Type B pancreatic cell (in vitro differentiated cells): ENCODE data around the gene EYS. TPM values are rescaled to one million over a fixed set of nuclear protein-coding genes. Genes with fewer than 3 reads are reported as not detected.

Experiments used
- DNase-seq: peaks from one replicate; pipeline ENCODE4 v3.0.0; 2021; ENCODE audit warnings: mixed read lengths; ENCODE audit not compliant: unreplicated experiment; ENCODE audit errors: extremely low spot score
- H3K27ac Mint-ChIP-seq: 2 replicates; pipeline ENCODE4 v1.8.0; 2021; ENCODE audit warnings: mild to moderate bottlenecking, mixed read lengths
- H3K27me3 Mint-ChIP-seq: 2 replicates; pipeline ENCODE4 v1.8.0; 2021; ENCODE audit warnings: mixed read lengths
- H3K36me3 Mint-ChIP-seq: 2 replicates; pipeline ENCODE4 v1.8.0; 2021; ENCODE audit warnings: mixed read lengths
- H3K4me1 Mint-ChIP-seq: one replicate; pipeline ENCODE4 v1.8.0; 2021; ENCODE audit warnings: mixed read lengths; ENCODE audit not compliant: unreplicated experiment
- H3K4me3 Mint-ChIP-seq: 2 replicates; pipeline ENCODE4 v1.8.0; 2021; ENCODE audit warnings: mild to moderate bottlenecking, mixed read lengths
- H3K9me3 Mint-ChIP-seq: 2 replicates; pipeline ENCODE4 v1.8.0; 2021; ENCODE audit warnings: mixed read lengths
- total RNA-seq: library from RNA; stranded (reverse); gene quantifications from 2 replicates; pipeline ENCODE4 v1.2.1, GENCODE V29; 2021; ENCODE audit warnings: low replicate concordance
- TF ChIP-seq, protein P1 (sequence below): fragments of 200-600 bp; sonication (generic); conservative IDR thresholded peaks from 2 replicates; pipeline ENCODE4 v1.5.0; 2021; ENCODE audit warnings: antibody characterized with exemption, mild to moderate bottlenecking

Gene EYS
- total RNA-seq, 1 donor from 2014 or later: 1.5 TPM

DNA sequence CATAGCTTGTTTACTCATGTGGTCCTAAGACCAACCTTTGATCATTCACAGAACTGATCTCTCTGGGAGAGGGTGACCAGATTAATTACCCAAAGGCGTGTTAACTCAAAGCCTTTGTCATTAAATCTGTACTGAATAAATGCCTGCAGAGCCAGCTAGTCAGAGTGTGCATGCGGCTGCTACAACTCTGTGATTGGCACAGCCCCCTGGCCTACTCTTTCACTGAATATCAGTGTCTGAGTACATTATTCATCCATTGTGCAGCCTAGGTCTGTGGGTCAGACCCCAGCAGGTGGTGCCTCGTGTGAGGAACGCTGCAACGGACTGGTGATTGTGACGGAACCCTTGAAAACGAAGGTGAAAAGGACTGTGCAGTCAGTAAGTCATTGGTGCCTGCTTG, 1407.8 kb downstream of the EYS start:
- no peak overlapping the region for H3K4me3 Mint-ChIP-seq
- H3K27ac Mint-ChIP-seq: no peak overlapping the region
- DNase-seq: no peak
- TF ChIP-seq, protein P1, sequence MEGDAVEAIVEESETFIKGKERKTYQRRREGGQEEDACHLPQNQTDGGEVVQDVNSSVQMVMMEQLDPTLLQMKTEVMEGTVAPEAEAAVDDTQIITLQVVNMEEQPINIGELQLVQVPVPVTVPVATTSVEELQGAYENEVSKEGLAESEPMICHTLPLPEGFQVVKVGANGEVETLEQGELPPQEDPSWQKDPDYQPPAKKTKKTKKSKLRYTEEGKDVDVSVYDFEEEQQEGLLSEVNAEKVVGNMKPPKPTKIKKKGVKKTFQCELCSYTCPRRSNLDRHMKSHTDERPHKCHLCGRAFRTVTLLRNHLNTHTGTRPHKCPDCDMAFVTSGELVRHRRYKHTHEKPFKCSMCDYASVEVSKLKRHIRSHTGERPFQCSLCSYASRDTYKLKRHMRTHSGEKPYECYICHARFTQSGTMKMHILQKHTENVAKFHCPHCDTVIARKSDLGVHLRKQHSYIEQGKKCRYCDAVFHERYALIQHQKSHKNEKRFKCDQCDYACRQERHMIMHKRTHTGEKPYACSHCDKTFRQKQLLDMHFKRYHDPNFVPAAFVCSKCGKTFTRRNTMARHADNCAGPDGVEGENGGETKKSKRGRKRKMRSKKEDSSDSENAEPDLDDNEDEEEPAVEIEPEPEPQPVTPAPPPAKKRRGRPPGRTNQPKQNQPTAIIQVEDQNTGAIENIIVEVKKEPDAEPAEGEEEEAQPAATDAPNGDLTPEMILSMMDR: no peak
- H3K36me3 Mint-ChIP-seq: no peaks in the 10 kb centered on the region
- no peaks in the 10 kb centered on the region for H3K27me3 Mint-ChIP-seq
- H3K9me3 Mint-ChIP-seq: peaks cover 9% of the 10 kb centered on the region
- H3K4me1 Mint-ChIP-seq: no peaks in the 10 kb centered on the region

DNA sequence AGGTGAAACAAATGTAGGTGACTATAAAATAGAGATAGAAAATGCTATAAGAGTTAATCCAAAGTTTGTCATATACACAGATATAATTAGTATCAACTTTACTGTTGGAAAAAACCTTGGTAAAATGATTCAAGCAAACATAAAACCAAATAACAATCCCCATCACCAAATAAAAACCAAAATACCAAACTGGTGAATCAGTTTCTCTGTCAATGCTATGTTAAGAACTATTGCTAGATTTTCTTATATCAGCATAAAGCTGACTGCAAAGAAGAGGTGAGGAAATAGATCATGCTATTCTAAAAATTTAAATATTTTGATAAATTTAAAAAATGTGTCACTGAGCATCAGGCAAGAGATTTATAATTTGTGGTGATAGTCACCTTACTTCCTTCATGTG, 1413.0 kb downstream of the EYS start:
- H3K27ac Mint-ChIP-seq: no peak overlapping the region
- TF ChIP-seq, protein P1: no peak

DNA sequence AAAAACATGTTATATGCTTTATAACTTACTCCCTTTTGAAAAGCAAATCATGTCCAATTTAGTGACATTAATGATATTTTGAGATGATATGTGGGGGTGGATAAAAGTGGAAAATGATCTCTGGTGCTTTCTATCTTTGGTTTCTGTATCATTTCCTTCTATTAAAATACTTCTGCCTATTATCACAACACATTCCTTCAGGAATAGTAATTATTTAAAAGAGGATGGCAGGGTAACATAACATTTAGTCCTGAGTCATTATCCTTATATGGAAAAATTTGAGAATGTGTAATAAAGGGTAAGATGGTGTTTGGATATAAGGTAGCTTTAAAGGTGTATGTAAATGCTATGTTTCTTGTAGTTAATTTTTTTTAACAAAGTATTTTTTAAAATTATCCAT, 1413.7 kb downstream of the EYS start:
- no peaks in the 10 kb centered on the region for H3K4me1 Mint-ChIP-seq
- TF ChIP-seq, protein P1: no peak
- no peak for DNase-seq
- no peaks in the 10 kb centered on the region for H3K36me3 Mint-ChIP-seq
- no peaks in the 10 kb centered on the region for H3K27me3 Mint-ChIP-seq
- no peak overlapping the region for H3K27ac Mint-ChIP-seq
- H3K9me3 Mint-ChIP-seq: peaks cover 5% of the 10 kb centered on the region
- H3K4me3 Mint-ChIP-seq: no peak overlapping the region

More for the DNA sequence above, 1413.0 kb downstream of the EYS start:
- no peak for DNase-seq
- H3K27me3 Mint-ChIP-seq: no peaks in the 10 kb centered on the region
- H3K4me3 Mint-ChIP-seq: no peak overlapping the region
- peaks cover 5% of the 10 kb centered on the region for H3K9me3 Mint-ChIP-seq
- H3K36me3 Mint-ChIP-seq: no peaks in the 10 kb centered on the region
- no peaks in the 10 kb centered on the region for H3K4me1 Mint-ChIP-seq

DNA sequence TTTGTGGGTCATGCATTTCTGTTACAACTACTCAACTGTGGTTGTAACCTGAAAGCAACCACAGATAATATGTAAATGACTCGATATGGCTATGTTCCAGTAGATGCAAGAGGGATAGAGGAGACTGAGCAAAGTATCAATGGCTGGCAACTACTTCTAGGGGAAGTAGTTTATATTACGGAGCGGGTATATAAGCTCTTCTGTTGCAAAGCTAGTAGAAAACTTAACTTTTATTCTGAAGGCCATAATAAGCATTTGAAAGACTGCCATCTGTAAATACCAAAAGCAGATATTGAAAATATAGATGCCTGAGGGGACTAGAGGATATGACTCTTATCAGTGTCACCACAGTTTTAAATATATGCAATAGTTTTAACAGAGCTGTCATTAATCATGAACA, 1416.2 kb downstream of the EYS start:
- TF ChIP-seq, protein P1: no peak
- Mint-ChIP-seq H3K9me3 (no peaks in the 10 kb centered on the region), H3K4me3 (no peak overlapping the region), H3K4me1 (no peaks in the 10 kb centered on the region), H3K27me3 (no peaks in the 10 kb centered on the region), H3K27ac (no peak overlapping the region), H3K36me3 (no peaks in the 10 kb centered on the region)
- no peak for DNase-seq

DNA sequence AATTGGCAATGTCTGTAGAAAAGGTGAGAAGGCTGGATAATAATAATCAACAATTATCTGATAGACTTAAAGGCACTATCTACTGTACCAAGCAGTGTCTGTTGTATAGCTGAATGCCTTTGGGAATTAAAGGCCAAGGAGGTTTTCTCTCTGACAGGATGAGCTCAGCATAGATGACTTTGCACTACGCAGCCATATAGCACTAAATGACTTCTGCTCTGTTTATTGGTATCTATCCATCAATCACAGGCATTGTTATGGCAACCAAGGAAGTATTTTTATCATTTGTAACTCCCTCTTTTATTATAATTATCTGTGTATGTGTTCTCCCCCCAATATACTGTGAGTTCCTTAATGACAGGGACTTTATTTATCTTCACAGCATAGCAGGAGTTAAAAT, 1417.1 kb downstream of the EYS start:
- TF ChIP-seq, protein P1: no peak
- H3K36me3 Mint-ChIP-seq: no peaks in the 10 kb centered on the region
- no peak for DNase-seq
- peaks cover 4% of the 10 kb centered on the region for H3K9me3 Mint-ChIP-seq
- no peak overlapping the region for H3K4me3 Mint-ChIP-seq
- no peaks in the 10 kb centered on the region for H3K4me1 Mint-ChIP-seq
- no peak overlapping the region for H3K27ac Mint-ChIP-seq
- no peaks in the 10 kb centered on the region for H3K27me3 Mint-ChIP-seq

DNA sequence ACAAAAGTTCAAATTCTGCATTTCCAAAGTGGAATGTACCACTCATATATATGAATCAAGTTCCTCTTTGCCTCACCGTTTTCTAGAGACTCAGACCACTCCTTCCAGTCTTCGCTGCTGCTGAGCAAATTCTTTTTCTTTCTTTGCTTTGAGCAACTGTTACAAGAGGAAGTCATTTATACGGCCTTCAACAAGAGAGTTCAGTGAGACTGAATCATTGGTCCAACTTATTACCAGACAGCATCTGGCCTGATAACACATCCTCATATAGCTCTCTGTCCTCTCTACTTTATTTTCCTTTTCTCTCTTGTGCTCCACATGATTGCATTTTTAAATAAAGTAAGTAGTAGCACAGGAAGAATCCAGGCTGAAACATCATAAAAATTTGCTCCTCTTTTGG, 1418.7 kb downstream of the EYS start:
- peaks cover 7% of the 10 kb centered on the region for H3K9me3 Mint-ChIP-seq
- TF ChIP-seq, protein P1: no peak
- no peak for DNase-seq
- H3K27me3 Mint-ChIP-seq: no peaks in the 10 kb centered on the region
- peaks cover 3% of the 10 kb centered on the region for H3K36me3 Mint-ChIP-seq
- no peaks in the 10 kb centered on the region for H3K4me1 Mint-ChIP-seq
- no peak overlapping the region for H3K27ac Mint-ChIP-seq
- H3K4me3 Mint-ChIP-seq: no peak overlapping the region
